Right forelimb (tissue), 1 donor: ENCODE results near the gene STARD3NL.
"Not testable (repeated sequence)": the region's sequence is repeated elsewhere in the genome, so short reads cannot be mapped to it uniquely, and the experiment has no call there.

ENCODE experiments used
- DNase-seq: peaks from one replicate; pipeline ENCODE4 v3.0.0-alpha.2; 2018

The STARD3NL gene

DNA sequence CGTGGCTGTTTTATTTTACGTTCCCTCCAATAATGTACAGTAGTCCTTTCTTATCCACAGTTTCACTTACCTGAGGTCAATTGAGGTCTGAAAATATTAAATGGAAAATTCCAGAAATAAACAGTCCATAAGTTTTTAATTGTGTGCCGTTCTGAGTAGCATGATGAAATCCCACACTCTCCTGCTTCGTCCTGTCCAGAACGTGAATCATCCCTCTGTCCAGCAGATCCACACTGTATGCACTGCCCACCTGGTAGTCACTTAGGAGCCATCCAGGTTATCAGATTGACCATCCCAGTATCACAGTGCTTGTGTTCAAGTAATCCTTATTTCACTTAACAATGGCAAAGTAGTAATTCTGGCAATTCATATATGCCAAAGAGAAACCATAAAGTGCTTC lies 46.3 kb downstream of the STARD3NL start:
- DNase-seq, result no peak

DNA sequence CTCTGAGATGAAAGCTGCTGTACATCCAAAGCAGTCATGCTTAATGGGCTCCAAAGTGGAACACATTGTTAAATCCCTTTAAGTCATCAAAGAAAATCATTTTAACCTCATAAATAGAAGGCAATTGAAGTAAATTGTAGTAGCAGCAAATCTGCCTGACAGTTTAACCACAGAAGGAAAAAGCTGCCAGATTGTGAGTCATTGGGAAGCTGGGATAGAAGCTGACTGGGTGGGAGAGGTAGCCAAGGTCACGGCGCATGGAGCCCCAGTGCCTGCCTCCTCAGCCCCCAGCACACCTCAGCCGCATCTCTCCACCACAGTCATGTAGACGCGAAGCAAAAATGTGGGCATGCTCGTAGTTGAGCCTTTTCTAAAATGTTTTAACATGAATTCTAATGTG lies 51.3 kb downstream of the STARD3NL start:
- no peak for DNase-seq

DNA sequence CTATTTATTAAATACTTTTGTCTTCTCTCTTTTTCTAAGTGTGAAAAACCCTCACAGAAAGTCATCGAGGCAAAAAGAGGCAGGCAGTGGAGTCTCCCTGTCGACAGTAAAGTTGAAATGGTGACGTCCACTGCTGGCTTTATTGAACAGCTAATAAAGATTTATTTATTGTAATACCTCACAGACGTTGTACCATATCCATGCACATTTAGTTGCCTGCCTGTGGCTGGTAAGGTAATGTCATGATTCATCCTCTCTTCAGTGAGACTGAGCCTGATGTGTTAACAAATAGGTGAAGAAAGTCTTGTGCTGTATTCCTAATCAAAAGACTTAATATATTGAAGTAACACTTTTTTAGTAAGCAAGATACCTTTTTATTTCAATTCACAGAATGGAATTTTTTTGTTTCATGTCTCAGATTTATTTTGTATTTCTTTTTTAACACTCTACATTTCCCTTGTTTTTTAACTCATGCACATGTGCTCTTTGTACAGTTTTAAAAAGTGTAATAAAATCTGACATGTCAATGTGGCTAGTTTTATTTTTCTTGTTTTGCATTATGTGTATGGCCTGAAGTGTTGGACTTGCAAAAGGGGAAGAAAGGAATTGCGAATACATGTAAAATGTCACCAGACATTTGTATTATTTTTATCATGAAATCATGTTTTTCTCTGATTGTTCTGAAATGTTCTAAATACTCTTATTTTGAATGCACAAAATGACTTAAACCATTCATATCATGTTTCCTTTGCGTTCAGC lies 52.0 kb downstream of the STARD3NL start:
- DNase-seq, result no peak

DNA sequence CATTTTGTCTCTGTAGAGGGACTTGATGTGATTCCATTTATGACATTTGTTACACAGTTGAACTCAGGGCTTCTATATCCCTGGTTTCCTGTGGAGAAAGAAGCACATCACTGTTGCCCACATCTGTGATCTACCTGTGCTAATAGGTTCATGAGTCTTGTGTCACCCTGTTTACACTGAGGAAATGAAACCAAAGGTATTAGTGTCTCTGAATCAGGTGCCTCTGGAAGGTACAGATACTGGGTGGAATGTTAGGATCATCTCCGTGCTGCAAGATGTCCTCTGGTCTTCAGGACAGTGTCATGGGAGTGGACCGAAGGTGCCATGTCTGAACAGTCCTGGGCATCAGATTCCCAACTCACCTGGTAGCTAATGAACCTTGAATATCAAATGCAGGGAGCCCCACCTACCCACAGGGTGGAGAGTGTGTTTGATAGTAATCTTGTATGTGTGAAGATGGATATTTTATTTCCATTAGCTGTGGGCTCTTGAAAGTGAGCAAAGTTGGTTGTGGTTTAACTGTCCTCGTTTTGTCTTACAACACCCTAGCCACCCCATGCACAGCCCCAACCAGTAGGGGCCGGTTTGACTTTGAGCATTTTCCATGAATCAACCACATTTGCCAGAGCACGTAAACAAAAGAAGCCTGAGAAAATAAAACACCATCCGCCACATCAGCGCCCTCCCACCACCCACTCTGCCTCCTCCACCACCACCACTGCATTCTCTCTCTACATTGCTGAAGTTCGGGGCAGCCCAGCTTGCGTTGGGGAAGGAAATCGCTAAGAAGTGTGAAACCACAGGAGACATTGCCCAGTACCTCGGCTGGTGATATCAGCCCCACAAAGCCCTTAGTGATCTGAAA lies 54.7 kb downstream of the STARD3NL start:
- no peak for DNase-seq

DNA sequence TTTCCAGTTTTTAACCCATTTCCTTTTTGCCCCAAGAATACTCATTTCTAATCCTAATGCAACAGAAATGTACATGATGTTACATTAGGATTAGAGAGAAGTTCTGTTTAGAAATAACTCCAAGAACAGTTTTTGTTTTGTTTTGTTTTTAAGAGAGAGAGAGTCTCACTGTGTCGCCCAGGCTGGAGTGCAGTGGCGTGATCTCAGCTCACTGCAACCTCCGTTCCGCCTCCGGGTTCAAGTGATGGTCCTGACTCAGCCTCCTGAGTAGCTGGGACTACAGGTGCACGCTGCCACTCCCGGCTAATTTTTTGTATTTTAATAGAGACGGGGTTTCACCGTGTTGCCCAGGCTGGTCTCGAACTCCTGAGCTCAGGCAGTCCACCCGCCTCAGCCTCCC lies 56.7 kb downstream of the STARD3NL start:
- not testable (repeated sequence) for DNase-seq

DNA sequence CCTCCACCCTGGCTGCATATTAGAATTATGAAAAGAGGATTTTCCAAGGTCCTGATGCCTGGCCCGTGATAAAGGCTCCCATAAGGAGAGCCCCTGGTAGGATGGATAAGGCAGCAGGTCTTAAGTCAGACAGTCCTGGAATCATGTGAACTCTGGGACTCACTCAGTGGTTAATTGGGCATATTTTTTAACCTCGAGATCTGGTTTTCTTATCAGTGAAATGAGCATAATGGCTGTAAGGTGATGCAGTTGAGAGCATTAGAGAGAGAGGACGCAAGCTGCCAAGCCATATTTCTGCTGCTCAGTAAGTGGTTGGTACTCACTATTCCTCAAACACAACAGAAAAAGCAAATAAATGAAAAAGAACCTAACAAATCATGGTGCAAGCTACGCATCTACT lies 57.6 kb downstream of the STARD3NL start:
- DNase-seq, result no peak

DNA sequence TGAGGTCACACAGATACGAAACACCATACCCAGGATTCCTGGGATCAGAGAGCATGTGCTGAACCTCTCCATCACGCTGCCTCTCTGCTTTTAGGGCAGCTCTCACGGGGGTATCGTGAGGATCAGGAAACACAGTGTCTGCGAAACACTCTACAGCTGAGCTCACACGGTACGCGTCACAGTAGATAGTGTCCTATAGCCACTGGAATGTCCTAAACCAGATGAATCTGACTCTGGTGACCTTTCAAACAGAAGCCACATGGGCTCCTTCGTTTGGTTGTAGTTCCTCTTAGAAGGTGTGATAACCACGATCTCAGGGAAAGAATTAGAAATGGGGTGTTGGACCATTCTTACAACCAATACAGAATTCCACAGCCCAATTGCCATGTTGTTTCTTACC lies 61.1 kb downstream of the STARD3NL start:
- not testable (repeated sequence) for DNase-seq

DNA sequence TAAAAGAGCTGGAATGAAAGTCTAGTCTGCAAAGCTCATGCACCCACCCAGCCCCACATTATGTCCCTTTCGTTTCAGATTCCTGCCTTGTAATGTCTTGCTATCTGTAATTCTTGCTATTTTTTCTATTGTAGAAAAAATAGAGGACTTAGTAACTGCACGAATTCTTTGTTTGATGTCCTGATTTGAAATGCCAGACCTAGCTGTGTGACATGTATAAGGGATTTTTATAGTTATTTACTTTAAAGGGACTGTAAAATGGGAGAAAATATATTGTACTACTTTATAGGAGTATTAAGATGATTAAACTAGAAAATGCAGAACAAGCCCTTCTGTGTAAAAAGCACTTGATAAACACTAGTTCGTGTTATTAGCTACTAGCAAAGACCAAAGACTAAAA lies 63.0 kb downstream of the STARD3NL start:
- DNase-seq, result no peak

DNA sequence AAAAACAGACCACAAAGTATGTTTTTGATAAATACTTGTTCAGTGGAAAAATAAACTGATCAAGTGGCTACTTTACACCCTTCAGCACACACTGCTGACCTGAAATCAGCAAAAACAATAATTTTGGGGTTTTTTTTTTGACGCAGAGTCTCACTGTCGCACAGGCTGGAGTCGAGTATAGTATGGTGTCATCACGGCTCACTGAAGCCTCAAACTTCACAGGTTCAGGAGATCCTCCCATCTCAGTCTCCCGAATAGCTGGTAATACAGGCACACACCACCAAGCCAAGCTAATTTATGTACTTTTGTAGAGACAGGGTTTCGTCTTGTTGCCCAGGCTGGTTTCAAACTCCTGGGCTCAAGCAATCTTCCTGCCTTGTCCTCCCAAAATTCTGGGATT lies 64.8 kb downstream of the STARD3NL start:
- DNase-seq, result no peak

DNA sequence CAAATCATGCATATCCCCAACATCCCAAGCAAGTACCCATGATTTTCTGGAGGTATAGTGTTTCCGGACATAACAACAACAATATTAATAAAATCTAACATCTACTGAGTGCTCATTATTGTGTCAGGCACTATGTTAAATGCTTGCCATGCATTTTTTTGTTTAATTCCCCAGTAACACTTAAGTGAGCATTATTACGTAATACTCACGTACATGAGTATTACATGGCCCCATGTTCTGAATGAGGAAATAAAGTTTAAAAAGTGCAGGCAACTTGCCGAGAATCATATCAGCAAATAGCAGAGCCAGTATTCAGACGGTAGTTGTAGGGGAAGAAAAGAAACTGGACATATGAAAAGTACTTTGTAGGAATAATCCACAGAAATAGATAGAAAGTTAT lies 65.3 kb downstream of the STARD3NL start:
- DNase-seq, result not testable (repeated sequence)

DNA sequence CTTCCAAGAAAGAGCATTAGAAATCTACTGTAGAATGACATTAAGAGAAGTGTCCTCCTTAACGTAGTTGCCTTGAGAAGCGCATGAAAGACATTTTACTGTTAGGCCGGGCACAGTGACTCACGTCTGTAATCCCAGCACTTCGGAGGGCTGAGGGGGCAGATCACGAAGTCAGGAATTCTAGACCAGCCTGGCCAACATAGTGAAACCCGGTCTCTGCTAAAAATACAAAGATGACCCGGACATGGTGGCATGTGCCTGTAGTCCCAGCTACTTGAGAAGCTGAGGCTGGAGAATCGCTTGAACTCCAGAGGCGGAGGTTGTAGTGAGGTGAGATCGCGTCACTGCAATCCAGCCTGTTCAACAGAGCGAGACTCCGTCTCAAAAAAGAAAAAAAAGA lies 66.5 kb downstream of the STARD3NL start:
- no peak for DNase-seq

DNA sequence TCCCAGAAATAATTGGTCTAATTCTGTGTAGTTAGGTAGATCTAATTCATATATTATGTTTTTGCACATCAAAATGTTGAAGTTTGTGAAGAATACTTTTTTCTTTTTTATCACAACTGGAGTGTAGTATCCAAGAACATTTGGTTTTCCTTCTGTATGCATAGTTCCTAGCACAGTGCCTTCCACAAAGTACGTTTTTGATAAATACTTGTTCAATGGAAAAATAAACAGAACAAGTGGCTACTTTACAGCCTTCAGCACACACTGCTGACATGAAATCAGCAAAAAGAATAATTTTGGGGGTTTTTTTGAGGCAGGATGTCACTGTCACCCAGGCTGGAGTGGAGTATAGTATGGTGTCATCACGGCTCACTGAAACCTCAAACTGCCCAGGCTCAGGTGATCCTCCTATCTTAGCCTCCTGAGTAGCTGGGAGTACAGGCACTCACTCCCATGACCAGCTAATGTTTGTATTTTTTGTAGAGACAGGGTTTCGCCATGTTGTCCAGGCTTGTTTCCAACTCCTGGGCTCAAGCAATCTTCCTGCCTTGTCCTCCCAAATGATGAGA lies 67.4 kb downstream of the STARD3NL start:
- no peak for DNase-seq

DNA sequence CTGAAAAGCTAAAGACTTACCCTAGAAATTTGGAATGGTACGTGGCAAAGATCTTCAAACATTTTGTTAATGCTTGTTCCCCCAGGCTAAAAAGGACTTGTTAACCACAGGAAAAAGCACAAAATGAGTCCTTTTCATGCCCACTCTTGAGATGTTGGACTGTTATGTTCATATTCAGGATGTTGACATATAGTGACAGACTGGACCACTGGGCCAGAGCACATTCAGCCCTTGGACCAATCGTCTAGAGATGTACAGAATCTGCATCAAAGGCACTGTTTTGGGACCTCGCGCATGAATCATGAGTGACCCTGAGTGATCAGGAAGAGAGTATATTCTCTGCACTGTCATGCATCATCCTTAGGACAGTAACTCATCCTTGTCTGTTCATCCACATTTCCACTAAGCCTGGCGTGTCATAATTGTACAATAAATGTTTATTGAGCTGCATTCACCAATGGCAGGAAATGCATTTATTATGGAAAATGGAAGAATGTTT lies 70.1 kb downstream of the STARD3NL start:
- DNase-seq, result no peak

DNA sequence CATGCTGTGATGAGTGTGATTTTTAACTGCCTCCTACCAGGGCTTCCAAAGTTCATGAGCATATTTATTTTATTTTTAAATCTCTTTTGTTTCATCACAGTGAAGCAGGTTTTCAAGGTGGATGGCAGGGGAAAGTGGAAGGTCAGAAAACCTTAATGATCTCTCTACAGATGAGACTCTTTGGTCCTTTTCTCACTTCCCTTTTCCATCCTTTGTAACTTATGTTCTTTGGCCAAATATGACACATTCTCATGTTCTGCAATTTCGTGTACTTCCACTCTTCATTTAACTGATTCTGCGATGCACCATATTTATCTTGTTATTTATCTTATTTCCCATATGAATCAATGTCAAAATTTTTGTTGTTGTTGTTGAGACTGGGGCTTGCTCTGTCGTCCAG lies 71.8 kb downstream of the STARD3NL start:
- not testable (repeated sequence) for DNase-seq

DNA sequence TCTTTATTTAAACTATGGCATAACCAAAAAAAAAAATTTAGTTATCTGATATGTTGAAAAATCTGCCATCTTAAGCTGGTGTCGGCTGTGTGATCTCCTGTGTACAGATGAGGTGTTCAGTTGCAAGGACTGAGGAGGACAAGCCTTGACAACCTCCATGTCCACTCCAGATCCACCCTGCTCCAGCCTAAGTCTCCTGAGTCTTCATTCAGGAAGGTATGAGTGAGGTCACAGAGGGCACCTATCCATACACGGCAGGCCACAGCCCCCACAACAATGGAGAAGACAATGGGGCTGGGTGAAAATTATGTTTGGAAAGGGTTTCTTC lies 79.3 kb downstream of the STARD3NL start:
- DNase-seq, result no peak

DNA sequence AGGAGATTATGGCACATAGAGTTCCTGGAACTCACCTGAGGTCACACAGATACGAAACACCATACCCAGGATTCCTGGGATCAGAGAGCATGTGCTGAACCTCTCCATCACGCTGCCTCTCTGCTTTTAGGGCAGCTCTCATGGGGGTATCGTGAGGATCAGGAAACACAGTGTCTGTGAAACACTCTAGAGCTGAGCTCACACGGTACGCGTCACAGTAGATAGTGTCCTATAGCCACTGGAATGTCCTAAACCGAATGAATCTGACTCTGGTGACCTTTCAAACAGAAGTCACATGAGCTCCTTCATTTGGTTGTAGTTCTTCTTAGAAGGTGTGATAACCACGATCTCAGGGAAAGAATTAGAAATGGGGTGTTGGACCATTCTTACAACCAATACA lies 81.1 kb downstream of the STARD3NL start:
- not testable (repeated sequence) for DNase-seq

DNA sequence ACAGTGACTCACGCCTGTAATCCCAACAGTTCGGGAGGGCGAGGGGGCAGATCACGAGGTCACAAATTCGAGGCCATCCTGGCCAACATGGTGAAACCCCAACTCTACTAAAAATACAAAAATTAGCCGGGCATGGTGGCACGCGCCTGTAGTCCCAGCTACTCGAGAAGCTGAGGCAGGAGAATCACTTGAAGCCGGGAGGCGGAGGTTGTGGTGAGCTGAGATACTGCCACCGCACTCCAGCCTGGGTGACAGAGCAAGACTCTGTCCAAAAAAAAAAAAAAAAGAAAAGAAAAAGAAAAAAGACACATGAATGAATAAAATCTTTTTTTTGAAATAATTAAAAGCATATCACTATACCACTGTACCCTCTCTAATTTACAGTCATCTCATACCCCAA lies 83.6 kb downstream of the STARD3NL start:
- DNase-seq, result not testable (repeated sequence)

DNA sequence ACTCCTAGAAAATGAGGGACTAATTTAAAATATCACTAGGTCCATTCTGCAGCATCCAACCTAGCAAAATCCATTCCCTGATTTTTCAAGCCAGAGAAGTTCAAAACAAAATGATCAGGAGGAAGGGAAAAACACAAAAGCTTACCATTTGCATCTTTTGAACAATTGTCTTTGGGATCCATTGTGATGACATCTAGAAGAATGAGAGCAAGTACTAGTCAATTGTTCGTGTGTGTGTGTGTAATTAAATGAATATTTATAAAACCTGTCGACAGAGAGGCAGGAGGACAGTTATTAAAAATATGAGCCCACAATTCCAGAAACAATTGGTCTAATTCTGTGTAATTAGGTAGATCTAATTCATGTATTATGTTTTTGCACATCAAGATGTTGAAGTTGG lies 84.0 kb downstream of the STARD3NL start:
- not testable (repeated sequence) for DNase-seq

DNA sequence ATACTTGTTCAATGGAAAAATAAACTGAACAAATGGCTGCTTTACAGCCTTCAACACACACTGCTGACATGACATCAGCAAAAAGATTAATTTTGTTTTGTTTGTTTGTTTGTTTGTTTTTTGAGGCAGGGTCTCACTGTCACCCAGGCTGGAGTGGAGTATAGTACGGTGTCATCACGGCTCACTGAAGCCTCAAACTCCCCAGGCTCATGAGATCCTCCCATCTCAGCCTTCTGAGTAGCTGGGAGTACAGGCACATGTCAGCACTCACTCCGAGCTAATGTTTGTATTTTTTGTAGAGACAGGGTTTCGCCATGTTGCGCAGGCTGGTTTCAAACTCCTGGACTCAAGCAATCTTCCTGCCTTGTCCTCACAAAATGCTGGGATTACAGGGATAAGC lies 84.5 kb downstream of the STARD3NL start:
- no peak for DNase-seq

DNA sequence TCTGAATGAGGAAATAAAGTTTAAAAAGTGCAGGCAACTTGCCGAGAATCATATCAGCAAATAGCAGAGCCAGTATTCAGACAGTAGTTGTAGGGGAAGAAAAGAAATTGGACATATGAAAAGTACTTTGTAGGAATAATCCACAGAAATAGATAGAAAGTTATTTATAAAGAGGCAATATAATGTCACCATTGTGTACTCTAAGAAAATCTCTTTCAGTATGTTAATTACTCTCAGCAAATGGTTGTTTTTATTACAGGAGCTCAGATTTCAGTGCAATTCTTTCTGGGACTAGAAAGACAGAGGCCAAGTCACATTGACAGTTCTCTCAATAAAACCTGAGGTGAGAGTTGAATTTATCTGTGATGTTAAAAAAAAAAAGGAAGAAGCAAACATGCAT lies 85.2 kb downstream of the STARD3NL start:
- not testable (repeated sequence) for DNase-seq

DNA sequence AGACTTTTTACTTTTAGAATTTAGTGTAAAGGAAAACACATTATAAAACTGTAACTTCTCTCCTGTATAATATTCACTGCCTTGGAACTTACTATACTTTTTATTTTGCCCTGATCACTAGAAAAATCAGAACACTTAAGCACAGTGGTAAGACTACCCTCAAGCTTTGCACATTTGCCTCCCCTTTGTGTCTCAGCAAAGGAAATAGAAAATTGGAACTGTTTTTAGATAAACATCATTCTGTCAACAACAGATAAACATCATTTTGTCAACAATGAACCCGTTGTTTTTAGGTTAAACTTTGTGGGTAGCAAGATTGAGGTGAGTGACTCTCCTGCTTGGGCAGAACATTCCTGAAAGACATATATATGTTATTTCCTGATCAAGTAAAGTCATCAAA lies 86.6 kb downstream of the STARD3NL start:
- DNase-seq, result not testable (repeated sequence)

DNA sequence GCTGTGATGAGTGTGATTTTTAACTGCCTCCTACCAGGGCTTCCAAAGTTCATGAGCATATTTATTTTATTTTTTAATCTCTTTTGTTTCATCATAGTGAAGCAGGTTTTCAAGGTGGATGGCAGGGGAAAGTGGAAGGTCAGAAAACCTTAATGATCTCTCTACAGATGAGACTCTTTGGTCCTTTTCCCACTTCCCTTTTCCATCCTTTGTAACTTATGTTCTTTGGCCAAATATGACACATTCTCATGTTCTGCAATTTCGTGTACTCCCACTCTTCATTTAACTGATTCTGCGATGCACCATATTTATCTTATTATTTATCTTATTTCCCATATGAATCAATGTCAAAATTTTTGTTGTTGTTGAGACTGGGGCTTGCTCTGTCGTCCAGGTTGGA lies 87.9 kb downstream of the STARD3NL start:
- not testable (repeated sequence) for DNase-seq

DNA sequence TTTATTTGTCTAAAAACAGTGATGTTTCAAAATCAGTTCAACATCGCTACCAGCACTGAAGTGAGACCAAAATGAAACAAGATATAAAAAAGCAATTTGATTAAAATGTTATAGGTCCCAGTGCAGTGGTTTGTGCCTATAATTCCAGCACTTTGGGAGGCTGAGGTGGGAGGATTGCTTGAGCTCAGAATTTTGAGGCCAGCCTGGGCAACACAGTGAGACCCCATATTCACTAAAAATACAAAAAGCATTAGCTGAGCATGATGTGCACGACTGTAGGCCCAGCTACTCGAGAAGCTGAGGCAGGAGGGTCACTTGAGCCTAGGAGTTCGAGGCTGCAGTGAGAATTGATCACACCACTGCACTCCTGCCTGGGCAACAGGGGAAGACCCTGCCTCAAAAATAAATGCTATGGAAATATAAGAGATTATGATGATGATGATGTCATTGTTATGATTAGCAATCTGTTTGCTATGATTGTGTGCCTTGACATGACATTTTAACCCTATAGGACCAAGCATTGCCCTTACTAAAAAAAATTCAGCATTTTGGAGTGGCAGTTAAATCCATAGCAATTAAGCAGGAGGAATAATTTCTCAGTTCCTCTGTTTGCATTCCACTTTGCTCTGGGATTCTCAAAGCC lies 91.8 kb downstream of the STARD3NL start:
- not testable (repeated sequence) for DNase-seq
